SK-N-SH (cell line): ENCODE measurements around the gene NUP58. TPM values are rescaled to one million over a fixed set of nuclear protein-coding genes. Genes with fewer than 3 reads are reported as not detected.

Experiments
- CTCF ChIA-PET: fragments of 300-600, 350-600 bp; formaldehyde crosslinking; extraction: SDS; loops from one replicate; lab custom pipeline; 2021; lab: Yijun Ruan, JAX
- POLR2A ChIA-PET: fragments of 350-600 bp; sonication (Branson Sonifier 250); formaldehyde crosslinking; extraction: SDS; loops from one replicate; lab custom pipeline; 2020; ENCODE audit warnings: antibody characterized with exemption, inconsistent platforms; lab: Yijun Ruan, JAX
- DNase-seq: peaks from one replicate; pipeline ENCODE4 v3.0.0; 2012
- H2AFZ ChIP-seq: fragments of 200-600 bp; sonication (generic); 2 replicates; pipeline ENCODE4 v1.8.1; 2016; ENCODE audit warnings: antibody characterized with exemption, mild to moderate bottlenecking, low read depth
- H3F3A ChIP-seq: fragments of 200-600 bp; sonication (generic); replicated peaks from 2 replicates; pipeline ENCODE3; 2016; ENCODE audit warnings: antibody characterized with exemption, mild to moderate bottlenecking; ENCODE audit not compliant: insufficient read depth
- H3K27ac ChIP-seq, 2 experiments: fragments of 200-500 bp in 1 of 2; fragments of 200-600 bp in 1 of 2; sonication (Bioruptor generic) in 1 of 2; sonication (generic), shearing (Covaris generic) in 1 of 2; 2 replicates each; pipeline versions ENCODE4 v1.5.1 to v1.6.1; 2014 to 2016; ENCODE audit warnings: low read depth in 2 of 2, inconsistent platforms in 1 of 2, low read length in 1 of 2, mild to moderate bottlenecking in 1 of 2, mixed read lengths in 1 of 2
- H3K27me3 ChIP-seq: fragments of 200-600 bp; sonication (generic), shearing (Covaris generic); 2 replicates; pipeline ENCODE4 v1.6.1; 2016; ENCODE audit warnings: mixed run types; ENCODE audit not compliant: insufficient read depth
- H3K36me3 ChIP-seq, 2 experiments: fragments of 200-500 bp in 1 of 2; fragments of 200-600 bp in 1 of 2; sonication (Bioruptor generic) in 1 of 2; sonication (generic) in 1 of 2; replicated peaks in 1 of 2; 2 replicates each; pipeline versions ENCODE3 to v1.5.1; 2014 to 2016; ENCODE audit warnings: low read length in 1 of 2, mild to moderate bottlenecking in 1 of 2; ENCODE audit not compliant: insufficient read depth in 2 of 2, control insufficient read depth in 1 of 2
- H3K4me1 ChIP-seq, 2 experiments: fragments of 200-500 bp in 1 of 2; fragments of 200-600 bp in 1 of 2; sonication (Bioruptor generic) in 1 of 2; sonication (generic), shearing (Covaris generic) in 1 of 2; 2 replicates each; pipeline versions ENCODE4 v1.5.1 to v1.6.1; 2014 to 2016; ENCODE audit warnings: low read depth in 1 of 2, low read length in 1 of 2, mixed run types in 1 of 2; ENCODE audit not compliant: insufficient read depth in 2 of 2, control insufficient read depth in 1 of 2
- H3K4me2 ChIP-seq: fragments of 200-600 bp; sonication (generic), shearing (Covaris generic); 2 replicates; pipeline ENCODE4 v1.6.1; 2017; ENCODE audit warnings: mixed run types
- H3K4me3 ChIP-seq, 2 experiments: fragments of 200-500 bp in 1 of 2; fragments of 200-600 bp in 1 of 2; sonication (Bioruptor generic) in 1 of 2; sonication (generic), shearing (Covaris generic) in 1 of 2; 2 replicates each; pipeline versions ENCODE4 v1.5.1 to v1.8.1; 2014 to 2016; ENCODE audit warnings: low read depth in 2 of 2, inconsistent platforms in 1 of 2, low read length in 1 of 2, mild to moderate bottlenecking in 1 of 2, mixed read lengths in 1 of 2, moderate library complexity in 1 of 2
- H3K79me2 ChIP-seq: fragments of 200-600 bp; sonication (generic); 2 replicates; pipeline ENCODE4 v1.8.1; 2017; ENCODE audit warnings: mild to moderate bottlenecking; ENCODE audit not compliant: insufficient read depth
- H3K9ac ChIP-seq: fragments of 200-600 bp; sonication (generic); 2 replicates; pipeline ENCODE4 v1.6.1; 2017; ENCODE audit warnings: mixed run types
- H3K9me2 ChIP-seq: fragments of 200-600 bp; sonication (generic); 2 replicates; pipeline ENCODE4 v1.6.1; 2017; ENCODE audit warnings: mixed run types
- H3K9me3 ChIP-seq: fragments of 200-600 bp; sonication (generic); 2 replicates; pipeline ENCODE4 v1.6.1; 2017; ENCODE audit warnings: mixed run types, mild to moderate bottlenecking, moderate library complexity
- H4K20me1 ChIP-seq: fragments of 200-600 bp; sonication (generic); 2 replicates; pipeline ENCODE4 v1.6.1; 2017; ENCODE audit warnings: mild to moderate bottlenecking, mixed run types; ENCODE audit not compliant: insufficient read depth
- EP300 ChIP-seq, 2 experiments: IDR thresholded peaks; 2 replicates each; pipeline versions ENCODE4 v1.4.0 to v1.6.1; 2012; ENCODE audit warnings: borderline replicate concordance in 1 of 2, low read depth in 1 of 2, low read length in 1 of 2
- FOXJ3 ChIP-seq: sonication (generic); formaldehyde crosslinking; IDR thresholded peaks from 2 replicates; pipeline ENCODE4 v1.5.1; 2020; ENCODE audit warnings: mild to moderate bottlenecking, missing genetic modification reagents
- GATA2 ChIP-seq: sonication (generic); formaldehyde crosslinking; IDR thresholded peaks from 2 replicates; pipeline ENCODE4 v1.5.0; 2020; ENCODE audit warnings: mild to moderate bottlenecking, missing genetic modification reagents
- MEF2A ChIP-seq: IDR thresholded peaks from 2 replicates; pipeline ENCODE4 v1.4.0; 2012; ENCODE audit warnings: low read depth, borderline replicate concordance
- MXI1 ChIP-seq: IDR thresholded peaks from 2 replicates; pipeline ENCODE4 v1.6.1; 2012; ENCODE audit warnings: mild to moderate bottlenecking, low read depth, low read length, improper control_type of control experiment
- POLR2AphosphoS5 ChIP-seq: IDR thresholded peaks from 2 replicates; pipeline ENCODE4 v1.6.1; 2012; ENCODE audit warnings: low read depth, low read length
- RAD21 ChIP-seq: IDR thresholded peaks from 2 replicates; pipeline ENCODE4 v1.6.1; 2012; ENCODE audit warnings: mild to moderate bottlenecking, low read length
- RCOR1 ChIP-seq: fragments of 150-350 bp; IDR thresholded peaks from 2 replicates; pipeline ENCODE4 v1.6.1; 2017; ENCODE audit warnings: antibody characterized with exemption, low read length
- REST ChIP-seq: IDR thresholded peaks from 2 replicates; pipeline ENCODE4 v1.6.1; 2012; ENCODE audit warnings: mild to moderate bottlenecking, low read depth, low read length, moderate library complexity
- RXRA ChIP-seq: IDR thresholded peaks from 2 replicates; pipeline ENCODE4 v1.4.0; 2012; ENCODE audit warnings: low read depth, mild to moderate bottlenecking, borderline replicate concordance
- SIN3A ChIP-seq: IDR thresholded peaks from 2 replicates; pipeline ENCODE4 v1.6.1; 2012; ENCODE audit warnings: low read depth, mild to moderate bottlenecking, low read length, moderate library complexity, borderline replicate concordance
- SMC3 ChIP-seq: IDR thresholded peaks from 2 replicates; pipeline ENCODE4 v1.6.1; 2012; ENCODE audit warnings: low read depth, low read length, improper control_type of control experiment
- TCF12 ChIP-seq: IDR thresholded peaks from 2 replicates; pipeline ENCODE4 v1.4.0; 2012
- TEAD4 ChIP-seq: IDR thresholded peaks from 2 replicates; pipeline ENCODE4 v1.4.0; 2012; ENCODE audit warnings: mild to moderate bottlenecking, borderline replicate concordance; ENCODE audit not compliant: insufficient read depth
- USF1 ChIP-seq: IDR thresholded peaks from 2 replicates; pipeline ENCODE4 v1.4.0; 2012; ENCODE audit warnings: low read depth, borderline replicate concordance
- ZBTB33 ChIP-seq: IDR thresholded peaks from 2 replicates; pipeline ENCODE4 v1.4.0; 2012; ENCODE audit warnings: low read depth, borderline replicate concordance
- WGBS: methylation state at CpG from one replicate; pipeline ENCODE4 v1.1.6; 2017; ENCODE audit warnings: low lambda C conversion rate; 5-methylcytosine and 5-hydroxymethylcytosine counted together
- polyA plus RNA-seq, 3 experiments: library from polyadenylated mRNA; depleted of rRNA; stranded (reverse); fragments of >200 nt; gene quantifications; 2 replicates each; pipeline ENCODE4 v1.2.3, GENCODE V29; 2012

The NUP58 gene
- polyA plus RNA-seq, 1 of the 3 experiments (the other 2 are of a cell fraction) = 18.1 TPM

GRCh38 chr13:25380741-25381324, 79.4 kb downstream of the NUP58 start:
- no peaks in the 10 kb centered on the region for H4K20me1 ChIP-seq
- H3K36me3 ChIP-seq = no peaks in the 10 kb centered on the region
- DNase-seq = no peak
- POLR2A ChIA-PET = no interaction called here
- CTCF ChIA-PET = no interaction called here
- H2AFZ ChIP-seq = no peak overlapping the region
- no peak overlapping the region for H3K4me3 ChIP-seq
- H3K4me2 ChIP-seq = no peak overlapping the region
- no peaks in the 10 kb centered on the region for H3K27me3 ChIP-seq
- WGBS = 41% methylated on average over 7 of the region's 7 CpGs
- no peaks in the 10 kb centered on the region for H3K9me2 ChIP-seq
- H3K79me2 ChIP-seq = no peaks in the 10 kb centered on the region
- H3K4me1 ChIP-seq = no peaks in the 10 kb centered on the region
- H3K9me3 ChIP-seq = no peaks in the 10 kb centered on the region
- TF ChIP-seq TEAD4 (no peak), RXRA (no peak), EP300 (IDR thresholded peaks at IDR 0.05; ENCODE audit: borderline replicate concordance in 1 of 2, low read depth in 1 of 2, low read length in 1 of 2) (no peak), RAD21 (no peak), TCF12 (no peak), FOXJ3 (CRISPR knock-in tag) (no peak), USF1 (no peak), MEF2A (no peak), ZBTB33 (no peak), SIN3A (no peak), RCOR1 (no peak), SMC3 (no peak), MXI1 (no peak), POLR2AphosphoS5 (no peak), GATA2 (CRISPR knock-in tag) (no peak), REST (no peak)
- H3F3A ChIP-seq = no peaks in the 10 kb centered on the region
- H3K27ac ChIP-seq = no peak overlapping the region
- H3K9ac ChIP-seq = no peak overlapping the region
